Gastrocnemius medialis (tissue), 4 donors: ENCODE results near the gene SUGCT. TPM values are rescaled to one million over a fixed set of nuclear protein-coding genes. Genes with fewer than 3 reads are reported as not detected.

Experiments used
- ATAC-seq, 2 donors: fragments of 150-250 bp; one replicate each; pipeline ENCODE4 v1.9.1; 2016
- DNase-seq, 2 donors: peaks; one replicate each; pipeline ENCODE4 v3.0.0-alpha.2; 2019
- H3K27ac ChIP-seq, 4 donors: fragments of 200-600 bp; sonication (generic); 1 replicate in 1 of 4; 2 replicates in 3 of 4; pipeline ENCODE4 v1.5.1; 2016 to 2018; ENCODE audit warnings: mild to moderate bottlenecking in 2 of 4, moderate library complexity in 1 of 4
- H3K27me3 ChIP-seq, 3 donors: fragments of 200-600 bp; sonication (generic) in 2 of 3; 1 replicate in 1 of 3; 2 replicates in 2 of 3; pipeline versions ENCODE4 v1.5.1 to v1.6.0; 2016 to 2019; ENCODE audit warnings: mild to moderate bottlenecking in 1 of 3, moderate library complexity in 1 of 3
- H3K36me3 ChIP-seq, 2 donors: fragments of 200-600 bp; sonication (generic) in 1 of 2; one replicate each; pipeline ENCODE4 v1.5.1; 2017 to 2018
- H3K4me1 ChIP-seq, 2 donors: fragments of 200-600 bp; sonication (generic) in 1 of 2; one replicate each; pipeline ENCODE4 v1.5.1; 2016 to 2017; ENCODE audit warnings: mild to moderate bottlenecking in 2 of 2
- H3K4me3 ChIP-seq, 4 donors: fragments of 200-600 bp; sonication (generic) in 3 of 4; 1 replicate in 1 of 4; 2 replicates in 3 of 4; pipeline ENCODE4 v1.5.1; 2016 to 2019; ENCODE audit warnings: mild to moderate bottlenecking in 2 of 4
- H3K9me3 ChIP-seq, 3 donors: fragments of 200-600 bp; sonication (generic) in 2 of 3; 1 replicate in 1 of 3; 2 replicates in 2 of 3; pipeline ENCODE4 v1.5.1; 2016 to 2019
- CTCF ChIP-seq, 5 experiments: fragments of 450-650 bp in 3 of 5; fragments of 200-600 bp in 2 of 5; sonication (generic) in 2 of 5; IDR thresholded peaks in 4 of 5; conservative IDR thresholded peaks in 1 of 5; 1 replicate in 4 of 5; 2 replicates in 1 of 5; pipeline ENCODE4 v1.5.1; 2016 to 2019; ENCODE audit warnings: antibody characterized with exemption in 5 of 5, mild to moderate bottlenecking in 3 of 5, moderate library complexity in 3 of 5
- POLR2A ChIP-seq, 2 donors: fragments of 450-650 bp; IDR thresholded peaks; one replicate each; pipeline ENCODE4 v1.6.1; 2017; ENCODE audit warnings: antibody characterized with exemption in 2 of 2, mild to moderate bottlenecking in 2 of 2, moderate library complexity in 2 of 2
- in situ Hi-C, 4 donors: fragments of 200-750 bp; cut with MboI; loops; one replicate each; pipeline versions ENCODE4 v1.15.0 to v1.8.0; 2017; ENCODE audit warnings: low sequenced_read_pairs in 4 of 4
- intact Hi-C: fragments of 100-400 bp; cut with DNase I; formaldehyde crosslinking; loops from one replicate; pipeline ENCODE4 v1.15.1; 2023; ENCODE audit warnings: low total_unique reads
- total RNA-seq, 4 donors: library from RNA; depleted of rRNA; stranded (reverse); fragments of >200 nt; gene quantifications; one replicate each; pipeline versions ENCODE4 v1.1.0 to v1.2.3, GENCODE V29; 2016

Gene SUGCT
- total RNA-seq, 4 donors from 2014 or later: 2.3 to 3.5 (median 2.9) TPM

DNA sequence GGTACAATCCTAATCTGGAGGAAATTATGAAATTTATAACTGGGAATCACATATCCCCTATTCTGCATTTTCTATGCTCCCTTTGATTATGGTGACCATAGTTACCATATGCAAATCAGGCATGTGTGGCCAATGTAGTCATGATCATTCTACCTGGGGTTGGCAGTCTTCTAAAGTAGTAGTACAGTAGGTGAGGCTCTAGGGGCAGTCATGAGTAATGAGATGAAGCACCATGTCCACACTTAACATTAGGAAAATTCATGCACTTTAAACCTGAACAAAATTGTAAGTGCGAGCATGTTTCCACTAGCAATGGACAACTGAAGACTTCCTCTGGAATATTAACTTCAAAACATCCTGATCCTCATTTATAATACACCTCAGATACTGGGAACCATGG, 545.9 kb downstream of the SUGCT start:
- H3K9me3 ChIP-seq: no peaks in the 10 kb centered on the region
- no peak for ATAC-seq

GRCh38 chr7:40682696-40683095, 547.9 kb downstream of the SUGCT start:
- Histone ChIP-seq H3K4me3 (no peak overlapping the region), H3K27ac (no peak overlapping the region), H3K27me3 (no peaks in the 10 kb centered on the region), H3K4me1 (no peaks in the 10 kb centered on the region), H3K36me3 (no peaks in the 10 kb centered on the region), H3K9me3 (no peaks in the 10 kb centered on the region)
- TF ChIP-seq CTCF (IDR thresholded peaks at IDR 0.05 in 4 of 5, conservative IDR thresholded peaks at IDR 0.05 in 1 of 5) (no peak), POLR2A (IDR thresholded peaks at IDR 0.05) (no peak)
- intact Hi-C loops: no loop called here
- in situ Hi-C loops: no loop called here
- ATAC-seq (no peak), DNase-seq (no peak)

More for the DNA sequence above, 545.9 kb downstream of the SUGCT start:
- peak in 1 of 5 experiments; percentile 21 for TF ChIP-seq CTCF (IDR thresholded peaks at IDR 0.05 in 4 of 5, conservative IDR thresholded peaks at IDR 0.05 in 1 of 5)
- TF ChIP-seq POLR2A (IDR thresholded peaks at IDR 0.05): no peak
- H3K4me3 ChIP-seq: no peak overlapping the region
- no peaks in the 10 kb centered on the region for H3K4me1 ChIP-seq
- in situ Hi-C loops (no loop called here), intact Hi-C loops (no loop called here)
- H3K27me3 ChIP-seq: no peaks in the 10 kb centered on the region
- H3K36me3 ChIP-seq: no peaks in the 10 kb centered on the region
- H3K27ac ChIP-seq: no peak overlapping the region
- no peak for DNase-seq

GRCh38 chr7:40694026-40694809, 559.4 kb downstream of the SUGCT start:
- DNase-seq: no peak
- Histone ChIP-seq H3K9me3 (no peaks in the 10 kb centered on the region), H3K4me3 (no peak overlapping the region), H3K27ac (no peak overlapping the region), H3K36me3 (no peaks in the 10 kb centered on the region), H3K4me1 (no peaks in the 10 kb centered on the region), H3K27me3 (no peaks in the 10 kb centered on the region)
- intact Hi-C loops (no loop called here), in situ Hi-C loops (no loop called here)
- no peak for TF ChIP-seq POLR2A (IDR thresholded peaks at IDR 0.05)
- ATAC-seq: no peak

- ATAC-seq: no peak
Measured at GRCh38 chr7:40694991-40695390, 560.2 kb downstream of the SUGCT start.

DNA sequence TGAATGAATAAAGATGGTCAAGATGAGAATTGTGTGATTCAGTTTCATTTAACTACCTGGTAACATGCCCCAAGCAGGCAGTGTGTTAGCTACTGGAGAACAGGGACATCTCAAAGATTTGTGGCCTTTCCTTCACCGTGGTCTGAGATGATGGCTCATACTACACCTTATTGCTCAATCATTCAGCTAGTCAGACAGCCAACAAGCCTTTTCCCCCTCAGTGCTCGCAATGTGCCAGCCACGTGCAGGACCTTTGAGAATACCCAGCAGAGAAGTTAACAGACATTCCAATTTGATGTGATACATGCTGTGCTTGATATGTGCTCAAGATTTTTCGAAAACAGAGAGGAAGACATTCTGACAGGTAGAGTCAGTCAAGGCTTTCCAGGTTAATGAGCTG, 562.8 kb downstream of the SUGCT start:
- no peaks in the 10 kb centered on the region for H3K36me3 ChIP-seq
- no peak overlapping the region for H3K27ac ChIP-seq
- no peaks in the 10 kb centered on the region for H3K9me3 ChIP-seq
- ATAC-seq (no peak), DNase-seq (no peak)
- no peaks in the 10 kb centered on the region for H3K27me3 ChIP-seq
- in situ Hi-C loops (no loop called here), intact Hi-C loops (no loop called here)
- no peaks in the 10 kb centered on the region for H3K4me1 ChIP-seq
- TF ChIP-seq CTCF (IDR thresholded peaks at IDR 0.05 in 4 of 5, conservative IDR thresholded peaks at IDR 0.05 in 1 of 5): no peak
- no peak for TF ChIP-seq POLR2A (IDR thresholded peaks at IDR 0.05)
- no peak overlapping the region for H3K4me3 ChIP-seq

More at GRCh38 chr7:40694991-40695390, 560.2 kb downstream of the SUGCT start:
- Histone ChIP-seq H3K4me1 (no peaks in the 10 kb centered on the region), H3K27ac (no peak overlapping the region), H3K4me3 (no peak overlapping the region), H3K9me3 (no peaks in the 10 kb centered on the region), H3K36me3 (no peaks in the 10 kb centered on the region), H3K27me3 (no peaks in the 10 kb centered on the region)
- no peak for DNase-seq
- in situ Hi-C loops (no loop called here), intact Hi-C loops (no loop called here)
- no peak for TF ChIP-seq POLR2A (IDR thresholded peaks at IDR 0.05)
- TF ChIP-seq CTCF (IDR thresholded peaks at IDR 0.05 in 4 of 5, conservative IDR thresholded peaks at IDR 0.05 in 1 of 5): no peak
